Fibroblast of the aortic adventitia (primary cell): Measurements from ENCODE around the gene IFNK. TPM values are rescaled to one million over a fixed set of nuclear protein-coding genes. Genes with fewer than 3 reads are reported as not detected.

Experiments used
- DNase-seq: peaks from one replicate; pipeline ENCODE4 v3.0.0-alpha.2; 2010; ENCODE audit warnings: low read depth
- H3K4me3 ChIP-seq: 2 replicates; pipeline ENCODE4 v1.5.1; 2011; ENCODE audit warnings: low read depth, mild to moderate bottlenecking, control low read depth, low read length, moderate library complexity
- total RNA-seq: library from RNA; depleted of rRNA; stranded (reverse); fragments of >200 nt; gene quantifications from 2 replicates; pipeline ENCODE4 v1.2.3, GENCODE V29; 2012; ENCODE audit warnings: low replicate concordance
- TF ChIP-seq, protein P1 (sequence below): IDR thresholded peaks from 2 replicates; pipeline ENCODE4 v1.5.1; 2011; ENCODE audit warnings: mild to moderate bottlenecking, low read length, control low read depth, inconsistent platforms; ENCODE audit not compliant: insufficient read depth

IFNK gene
- total RNA-seq, 1 donor, result not detected

DNA sequence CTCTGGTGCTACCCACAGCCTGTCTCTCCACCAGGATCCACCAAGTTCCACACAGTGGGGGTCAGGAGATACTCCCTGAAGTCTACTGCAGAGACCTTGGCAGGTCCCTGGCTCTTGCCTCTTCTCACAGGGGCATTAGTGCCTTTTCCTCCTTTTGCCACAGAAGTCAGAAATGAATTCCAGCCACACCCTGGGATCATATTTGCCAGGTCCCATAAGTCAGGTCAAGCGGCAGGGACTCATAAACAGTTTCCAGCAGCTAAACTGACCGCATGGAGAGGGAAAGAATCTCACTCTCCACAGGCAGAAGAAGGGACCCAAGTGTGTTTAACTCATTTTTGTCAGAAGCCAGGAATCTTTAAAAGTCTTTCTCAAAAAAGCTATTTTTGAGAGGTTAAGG, 13.3 kb upstream of the IFNK start:
- no peak overlapping the region for H3K4me3 ChIP-seq
- no peak for DNase-seq
- TF ChIP-seq, protein P1, sequence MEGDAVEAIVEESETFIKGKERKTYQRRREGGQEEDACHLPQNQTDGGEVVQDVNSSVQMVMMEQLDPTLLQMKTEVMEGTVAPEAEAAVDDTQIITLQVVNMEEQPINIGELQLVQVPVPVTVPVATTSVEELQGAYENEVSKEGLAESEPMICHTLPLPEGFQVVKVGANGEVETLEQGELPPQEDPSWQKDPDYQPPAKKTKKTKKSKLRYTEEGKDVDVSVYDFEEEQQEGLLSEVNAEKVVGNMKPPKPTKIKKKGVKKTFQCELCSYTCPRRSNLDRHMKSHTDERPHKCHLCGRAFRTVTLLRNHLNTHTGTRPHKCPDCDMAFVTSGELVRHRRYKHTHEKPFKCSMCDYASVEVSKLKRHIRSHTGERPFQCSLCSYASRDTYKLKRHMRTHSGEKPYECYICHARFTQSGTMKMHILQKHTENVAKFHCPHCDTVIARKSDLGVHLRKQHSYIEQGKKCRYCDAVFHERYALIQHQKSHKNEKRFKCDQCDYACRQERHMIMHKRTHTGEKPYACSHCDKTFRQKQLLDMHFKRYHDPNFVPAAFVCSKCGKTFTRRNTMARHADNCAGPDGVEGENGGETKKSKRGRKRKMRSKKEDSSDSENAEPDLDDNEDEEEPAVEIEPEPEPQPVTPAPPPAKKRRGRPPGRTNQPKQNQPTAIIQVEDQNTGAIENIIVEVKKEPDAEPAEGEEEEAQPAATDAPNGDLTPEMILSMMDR, result no peak

DNA sequence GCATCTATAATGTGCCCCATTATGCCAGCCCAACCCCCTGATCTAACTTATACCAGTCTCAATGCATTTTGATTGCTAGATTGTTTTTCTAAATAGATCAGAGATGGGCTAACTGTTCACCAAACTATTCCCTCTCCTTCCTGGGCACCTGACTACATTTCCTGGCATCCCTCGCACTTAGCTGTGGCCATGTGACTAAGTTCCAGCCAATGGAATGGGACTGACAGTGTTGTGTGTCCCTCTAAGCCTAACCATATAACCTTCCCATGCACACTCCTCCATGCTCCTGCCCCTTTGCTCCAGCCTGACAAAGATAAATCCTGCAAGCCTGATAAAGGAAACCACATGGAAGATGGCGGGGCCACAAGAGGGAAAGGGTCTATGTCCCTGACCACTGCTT, 12.3 kb upstream of the IFNK start:
- no peak for DNase-seq
- TF ChIP-seq, protein P1, result no peak

DNA sequence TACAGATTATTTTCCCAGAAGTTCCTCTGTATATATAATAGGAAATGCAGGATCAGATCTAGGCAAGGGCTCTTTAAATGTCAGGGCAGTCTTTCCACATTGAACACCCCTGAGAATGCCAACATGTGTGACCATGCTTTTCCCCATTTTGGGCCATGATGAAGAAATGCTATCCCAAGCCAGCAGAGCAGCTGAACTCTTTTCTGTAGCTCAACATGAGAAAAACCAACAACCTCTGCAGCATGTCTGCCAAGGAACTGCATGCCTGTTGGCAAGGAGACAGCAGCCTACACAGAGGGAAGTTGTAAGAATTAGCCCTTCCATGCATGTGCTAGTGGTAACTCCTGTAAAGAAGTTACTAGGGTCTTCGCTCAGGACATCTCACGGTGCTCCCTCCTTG, 9.5 kb upstream of the IFNK start:
- TF ChIP-seq, protein P1, result no peak
- DNase-seq, result no peak

More for the DNA sequence above, 12.3 kb upstream of the IFNK start:
- no peak overlapping the region for H3K4me3 ChIP-seq

DNA sequence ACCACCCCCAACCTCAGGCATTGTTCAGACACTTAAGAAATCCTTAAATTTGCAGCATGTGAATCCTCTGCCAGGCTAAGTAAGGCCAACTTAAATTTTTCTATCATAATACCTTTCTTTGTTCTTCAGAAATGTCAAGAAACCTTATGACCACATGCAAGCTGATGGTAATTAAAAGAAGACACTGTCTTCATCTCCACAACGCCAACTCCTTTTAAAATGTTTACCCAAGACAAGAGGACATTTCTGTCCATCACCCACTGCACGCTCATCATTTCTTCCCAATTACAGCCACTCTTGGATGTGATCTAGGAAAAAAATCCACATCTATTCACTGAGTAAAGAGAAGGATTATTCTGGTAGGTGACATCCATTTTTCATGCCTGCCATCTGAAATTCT, 6.1 kb upstream of the IFNK start:
- DNase-seq, result no peak
- no peak overlapping the region for H3K4me3 ChIP-seq
- TF ChIP-seq, protein P1, result no peak

More for the DNA sequence above, 9.5 kb upstream of the IFNK start:
- no peak overlapping the region for H3K4me3 ChIP-seq

DNA sequence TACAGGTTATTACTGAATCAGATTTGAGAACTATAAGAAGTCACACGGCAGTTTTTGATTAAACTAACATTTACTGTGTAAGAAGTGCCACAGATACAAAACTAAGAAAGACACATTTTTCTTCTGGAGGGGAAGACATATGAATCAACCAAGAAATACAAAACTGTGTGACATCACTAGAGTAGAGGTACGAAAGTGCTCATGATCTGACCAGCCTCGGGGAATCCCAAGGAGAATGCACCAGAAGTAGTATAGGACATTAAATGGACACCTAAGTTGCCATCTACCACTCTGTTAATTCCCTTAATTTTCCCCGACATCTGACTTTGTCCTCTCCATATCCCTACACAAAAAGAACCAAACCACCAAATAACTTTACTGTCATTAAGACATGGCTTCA, 5.3 kb upstream of the IFNK start:
- no peak for DNase-seq
- TF ChIP-seq, protein P1, result no peak
- no peak overlapping the region for H3K4me3 ChIP-seq

DNA sequence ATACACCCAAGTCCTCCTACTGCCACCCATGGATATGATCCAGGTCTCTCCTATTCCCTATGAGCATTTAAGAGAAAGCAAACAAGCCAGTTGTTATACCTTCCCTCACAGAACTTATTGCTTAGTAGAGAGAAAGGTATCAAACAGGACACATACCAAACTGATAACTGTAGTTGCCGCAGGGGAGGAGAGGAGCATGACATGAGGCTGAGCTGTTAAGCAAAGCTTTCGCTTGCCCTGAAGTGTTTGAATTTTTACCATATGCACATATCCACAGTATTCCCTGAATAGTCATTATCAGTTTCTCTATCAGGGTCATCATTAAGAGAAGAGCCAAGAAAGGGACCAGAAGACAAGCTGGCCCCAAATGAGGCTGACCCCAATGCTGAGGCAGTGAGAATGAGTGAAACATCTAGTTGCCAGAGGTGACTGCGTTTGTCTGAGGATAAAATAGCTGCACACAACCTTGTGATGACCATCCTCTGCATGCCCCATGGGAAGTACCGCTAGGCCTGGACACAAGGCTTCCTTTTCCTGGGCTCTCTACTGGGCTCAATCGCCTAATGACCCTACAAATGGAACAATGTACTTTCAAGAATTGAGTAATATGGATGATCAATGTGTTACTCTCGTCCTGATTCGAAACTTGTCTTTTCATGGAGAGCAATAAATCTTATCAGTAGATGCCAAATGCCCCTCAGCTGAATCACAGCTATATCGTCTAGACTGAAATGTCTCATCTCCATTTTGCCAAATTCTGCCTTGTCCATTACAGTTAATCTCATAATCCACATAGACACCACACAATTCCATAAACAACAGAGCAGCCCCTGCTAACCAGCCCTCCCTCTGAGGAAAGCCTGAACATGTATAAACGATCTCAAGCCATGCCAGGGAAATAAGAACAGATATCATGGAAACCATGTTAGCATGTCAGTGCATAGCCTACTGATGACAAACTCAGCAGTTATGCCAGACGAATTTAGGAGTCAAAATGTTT, 4.3 kb upstream of the IFNK start:
- no peak for DNase-seq
- no peak overlapping the region for H3K4me3 ChIP-seq
- TF ChIP-seq, protein P1, result no peak
